ENCODE measurements around the gene PREX1.

The PREX1 gene

GRCh38 chr20:48642105-48642880, 185.5 kb downstream of the PREX1 start:
- no peaks in the 10 kb centered on the region for H3K27me3 Mint-ChIP-seq
- H3K9me3 Mint-ChIP-seq = no peaks in the 10 kb centered on the region
- DNase-seq = no peak
- H3K27ac Mint-ChIP-seq = peak overlapping the region in 1 of 2 donors; percentile 8
- H3K4me3 Mint-ChIP-seq = no peak overlapping the region
- no peaks in the 10 kb centered on the region for H3K4me1 Mint-ChIP-seq
- no peak for ATAC-seq

GRCh38 chr20:48640871-48641270, 186.9 kb downstream of the PREX1 start:
- ATAC-seq = no peak
- Mint-ChIP-seq H3K9me3 (no peaks in the 10 kb centered on the region), H3K27me3 (no peaks in the 10 kb centered on the region), H3K4me3 (no peak overlapping the region), H3K27ac (peak overlapping the region in 1 of 2 donors; percentile 59), H3K4me1 (peaks cover 1% of the 10 kb centered on the region)
- no peak for DNase-seq

- H3K9me3 Mint-ChIP-seq = no peaks in the 10 kb centered on the region
- peak overlapping the region; percentile 67 to 68 for H3K27ac Mint-ChIP-seq
- ATAC-seq (no peak), DNase-seq (no peak)
- H3K4me3 Mint-ChIP-seq = no peak overlapping the region
- H3K27me3 Mint-ChIP-seq = no peaks in the 10 kb centered on the region
- H3K4me1 Mint-ChIP-seq = peaks cover 7% of the 10 kb centered on the region
Measured at GRCh38 chr20:48639899-48640298, 187.9 kb downstream of the PREX1 start.

GRCh38 chr20:48638546-48638945, 189.3 kb downstream of the PREX1 start:
- no peaks in the 10 kb centered on the region for H3K27me3 Mint-ChIP-seq
- DNase-seq = no peak
- H3K4me1 Mint-ChIP-seq = peaks cover 7% of the 10 kb centered on the region
- H3K9me3 Mint-ChIP-seq = no peaks in the 10 kb centered on the region
- H3K27ac Mint-ChIP-seq = no peak overlapping the region
- no peak overlapping the region for H3K4me3 Mint-ChIP-seq
- peak; percentile 55 for ATAC-seq

- peak overlapping the region in 1 of 2 donors; percentile 74 for H3K27ac Mint-ChIP-seq
Measured at GRCh38 chr20:48637461-48637860, 190.3 kb downstream of the PREX1 start.

GRCh38 chr20:48636301-48636700, 191.5 kb downstream of the PREX1 start:
- ATAC-seq (peak; percentile 13), DNase-seq (no peak)
- no peaks in the 10 kb centered on the region for H3K9me3 Mint-ChIP-seq
- H3K27me3 Mint-ChIP-seq = no peaks in the 10 kb centered on the region
- H3K4me1 Mint-ChIP-seq = peaks cover 13% of the 10 kb centered on the region
- no peak overlapping the region for H3K4me3 Mint-ChIP-seq
- H3K27ac Mint-ChIP-seq = no peak overlapping the region

More at GRCh38 chr20:48637461-48637860, 190.3 kb downstream of the PREX1 start:
- H3K9me3 Mint-ChIP-seq = no peaks in the 10 kb centered on the region
- DNase-seq (no peak), ATAC-seq (no peak)
- H3K4me3 Mint-ChIP-seq = no peak overlapping the region
- no peaks in the 10 kb centered on the region for H3K27me3 Mint-ChIP-seq
- peaks cover 13% of the 10 kb centered on the region for H3K4me1 Mint-ChIP-seq

- H3K9me3 Mint-ChIP-seq = no peaks in the 10 kb centered on the region
- DNase-seq = peak; percentile 65 to 73
- ATAC-seq = peak; percentile 71
- H3K4me3 Mint-ChIP-seq = no peak overlapping the region
- no peaks in the 10 kb centered on the region for H3K27me3 Mint-ChIP-seq
- H3K27ac Mint-ChIP-seq = peak overlapping the region; percentile 83
- H3K4me1 Mint-ChIP-seq = peaks cover 13% of the 10 kb centered on the region
Measured at GRCh38 chr20:48635791-48636267, 192.0 kb downstream of the PREX1 start.

GRCh38 chr20:48635361-48635760, 192.4 kb downstream of the PREX1 start:
- DNase-seq (no peak), ATAC-seq (no peak)
- Mint-ChIP-seq H3K4me1 (peaks cover 13% of the 10 kb centered on the region), H3K27ac (peak overlapping the region; percentile 83), H3K27me3 (no peaks in the 10 kb centered on the region), H3K4me3 (no peak overlapping the region), H3K9me3 (no peaks in the 10 kb centered on the region)

GRCh38 chr20:48634641-48635040, 193.2 kb downstream of the PREX1 start:
- DNase-seq (no peak), ATAC-seq (no peak)
- Mint-ChIP-seq H3K4me1 (peaks cover 15% of the 10 kb centered on the region), H3K9me3 (no peaks in the 10 kb centered on the region), H3K4me3 (no peak overlapping the region), H3K27ac (no peak overlapping the region), H3K27me3 (no peaks in the 10 kb centered on the region)

GRCh38 chr20:48633620-48634257, 194.1 kb downstream of the PREX1 start:
- peaks cover 23% of the 10 kb centered on the region for H3K4me1 Mint-ChIP-seq
- H3K27ac Mint-ChIP-seq = no peak overlapping the region
- ATAC-seq (no peak), DNase-seq (no peak)
- H3K4me3 Mint-ChIP-seq = no peak overlapping the region
- no peaks in the 10 kb centered on the region for H3K27me3 Mint-ChIP-seq
- no peaks in the 10 kb centered on the region for H3K9me3 Mint-ChIP-seq

GRCh38 chr20:48632825-48633619, 194.8 kb downstream of the PREX1 start:
- no peak for ATAC-seq
- Mint-ChIP-seq H3K4me1 (peaks cover 30% of the 10 kb centered on the region), H3K27me3 (no peaks in the 10 kb centered on the region), H3K9me3 (no peaks in the 10 kb centered on the region), H3K27ac (peak overlapping the region in 1 of 2 donors; percentile 93), H3K4me3 (no peak overlapping the region)
- no peak for DNase-seq

- H3K4me1 Mint-ChIP-seq = peaks cover 35% of the 10 kb centered on the region
- ATAC-seq (no peak), DNase-seq (no peak)
- no peak overlapping the region for H3K4me3 Mint-ChIP-seq
- H3K27ac Mint-ChIP-seq = peak overlapping the region in 1 of 2 donors; percentile 93
- no peaks in the 10 kb centered on the region for H3K27me3 Mint-ChIP-seq
- no peaks in the 10 kb centered on the region for H3K9me3 Mint-ChIP-seq
Measured at GRCh38 chr20:48632017-48632824, 195.6 kb downstream of the PREX1 start.

- no peak overlapping the region for H3K27ac Mint-ChIP-seq
- H3K9me3 Mint-ChIP-seq = no peaks in the 10 kb centered on the region
- DNase-seq (no peak), ATAC-seq (no peak)
- peaks cover 44% of the 10 kb centered on the region for H3K4me1 Mint-ChIP-seq
- H3K27me3 Mint-ChIP-seq = no peaks in the 10 kb centered on the region
- no peak overlapping the region for H3K4me3 Mint-ChIP-seq
Measured at GRCh38 chr20:48631114-48632016, 196.4 kb downstream of the PREX1 start.

GRCh38 chr20:48630342-48631075, 197.3 kb downstream of the PREX1 start:
- ATAC-seq (no peak), DNase-seq (no peak)
- H3K4me1 Mint-ChIP-seq = peaks cover 44% of the 10 kb centered on the region
- H3K27ac Mint-ChIP-seq = peak overlapping the region; percentile 14 to 89
- no peaks in the 10 kb centered on the region for H3K27me3 Mint-ChIP-seq
- no peak overlapping the region for H3K4me3 Mint-ChIP-seq
- no peaks in the 10 kb centered on the region for H3K9me3 Mint-ChIP-seq

Data from stimulated activated naive CD8-positive, alpha-beta T cell treated with anti-CD3 and anti-CD28 coated beads, Interleukin-15, amount 100 ng/mL, for 72 hours (primary cell).